NOMO-1 treated with DMSO at 0.1 percent for 48 hours (cell line): Measurements from ENCODE around the gene ZNF683.
A peak's percentile ranks its signal among the peaks of the same experiment; 100 is the strongest.
"Not testable (repeated sequence)": the region's sequence is repeated elsewhere in the genome, so short reads cannot be mapped to it uniquely, and the experiment has no call there.

Experiments used
- DNase-seq: peaks from one replicate; lab custom pipeline; 2025; ENCODE audit not compliant: unreplicated experiment; lab: John Stamatoyannopoulos, UW

Gene ZNF683

GRCh38 chr1:26372611-26373010 is at the start of gene ZNF683:
ZNF683 (minus strand) TSS chr1:26372750; CDS start chr1:26368571, 4,179 bp downstream.
- DNase-seq = not testable (repeated sequence)

GRCh38 chr1:26419494-26419893 is 46.9 kb upstream of the ZNF683 start:
- no peak for DNase-seq

GRCh38 chr1:26418865-26419349 is 46.4 kb upstream of the ZNF683 start:
- no peak for DNase-seq

GRCh38 chr1:26417111-26417759 is 44.7 kb upstream of the ZNF683 start:
- DNase-seq = peak; percentile 55

GRCh38 chr1:26413031-26413430 is 40.5 kb upstream of the ZNF683 start:
- no peak for DNase-seq

- no peak for DNase-seq
These were observed 39.8 kb upstream of the ZNF683 start for GRCh38 chr1:26412180-26412840.

- DNase-seq = no peak
These were observed 39.1 kb upstream of the ZNF683 start for GRCh38 chr1:26411624-26412074.

- DNase-seq = no peak
These were observed 38.4 kb upstream of the ZNF683 start, which contains the start of gene LIN28A for GRCh38 chr1:26410706-26411623. LIN28A (plus strand) TSS chr1:26410817; CDS start chr1:26410892, 75 bp downstream.

- DNase-seq = no peak
These were observed 36.7 kb upstream of the ZNF683 start for GRCh38 chr1:26409191-26409807.

GRCh38 chr1:26408604-26409003 is 36.1 kb upstream of the ZNF683 start:
- peak; percentile 49 for DNase-seq

GRCh38 chr1:26405281-26405915 is 32.8 kb upstream of the ZNF683 start:
- DNase-seq = no peak

- DNase-seq = no peak
These were observed 32.1 kb upstream of the ZNF683 start for GRCh38 chr1:26404641-26405040.

GRCh38 chr1:26403656-26404055 is 31.1 kb upstream of the ZNF683 start:
- DNase-seq = no peak

- DNase-seq = no peak
These were observed 29.3 kb upstream of the ZNF683 start for GRCh38 chr1:26401891-26402290.

GRCh38 chr1:26399034-26399433 is 26.5 kb upstream of the ZNF683 start:
- DNase-seq = no peak

GRCh38 chr1:26395754-26396153 is 23.2 kb upstream of the ZNF683 start:
- no peak for DNase-seq

GRCh38 chr1:26391450-26391849 is 18.9 kb upstream of the ZNF683 start:
- peak; percentile 64 for DNase-seq

- DNase-seq = no peak
These were observed 17.2 kb upstream of the ZNF683 start for GRCh38 chr1:26389604-26390247.

GRCh38 chr1:26388791-26389445 is 16.4 kb upstream of the ZNF683 start:
- DNase-seq = no peak
